ENCODE results near the gene ASPA.
"Not testable (repeated sequence)": the region's sequence is repeated elsewhere in the genome, so short reads cannot be mapped to it uniquely, and the experiment has no call there.

ASPA gene

DNA sequence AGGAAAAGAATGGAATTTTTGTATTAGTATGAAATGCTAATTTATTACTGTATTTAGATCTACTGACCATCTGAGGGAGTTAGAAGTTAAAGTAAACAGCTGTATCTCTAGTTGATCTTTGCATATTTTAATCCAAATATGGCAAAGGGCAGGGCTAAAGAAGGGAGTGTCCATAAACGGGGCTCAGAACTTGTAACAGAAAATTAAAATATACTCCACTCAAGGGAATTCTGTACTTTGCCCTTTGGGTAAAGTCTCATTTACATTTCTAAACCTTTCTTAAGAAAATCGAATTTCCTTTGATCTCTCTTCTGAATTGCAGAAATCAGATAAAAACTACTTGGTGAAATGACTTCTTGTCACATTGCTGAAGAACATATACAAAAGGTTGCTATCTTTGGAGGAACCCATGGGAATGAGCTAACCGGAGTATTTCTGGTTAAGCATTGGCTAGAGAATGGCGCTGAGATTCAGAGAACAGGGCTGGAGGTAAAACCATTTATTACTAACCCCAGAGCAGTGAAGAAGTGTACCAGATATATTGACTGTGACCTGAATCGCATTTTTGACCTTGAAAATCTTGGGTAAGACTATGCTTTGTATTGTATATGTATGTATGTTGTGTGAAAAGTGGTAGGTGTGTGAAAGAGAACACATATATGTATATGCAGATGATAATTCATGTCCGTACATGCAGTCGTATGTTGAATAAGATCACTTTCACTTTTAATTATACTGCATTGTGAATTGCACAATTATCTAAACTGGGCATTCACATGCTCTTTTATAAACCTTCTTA, at the start of gene ASPA:
TSS of gene ASPA (plus strand) at position 186 of the 799 bp plus-strand sequence. CDS start at position 349, 163 bp downstream.
- in situ Hi-C loops (cut with MboI; ENCODE audit: low sequenced_read_pairs), result no loop called here

- in situ Hi-C loops (cut with MboI; ENCODE audit: low sequenced_read_pairs), result not testable (repeated sequence)
Measured at GRCh38 chr17:3433215-3433614, 42.6 kb upstream of the ASPA start.

GRCh38 chr17:3433741-3434140, 42.1 kb upstream of the ASPA start, which contains the start of gene OR1E2:
TSS of gene OR1E2 (minus strand) at chr17:3433841. CDS start at chr17:3433841, 0 bp downstream.
- in situ Hi-C loops (cut with MboI; ENCODE audit: low sequenced_read_pairs), result no loop called here

- in situ Hi-C loops (cut with MboI; ENCODE audit: low sequenced_read_pairs), result no loop called here
Measured at GRCh38 chr17:3438368-3438767, 37.4 kb upstream of the ASPA start.

DNA sequence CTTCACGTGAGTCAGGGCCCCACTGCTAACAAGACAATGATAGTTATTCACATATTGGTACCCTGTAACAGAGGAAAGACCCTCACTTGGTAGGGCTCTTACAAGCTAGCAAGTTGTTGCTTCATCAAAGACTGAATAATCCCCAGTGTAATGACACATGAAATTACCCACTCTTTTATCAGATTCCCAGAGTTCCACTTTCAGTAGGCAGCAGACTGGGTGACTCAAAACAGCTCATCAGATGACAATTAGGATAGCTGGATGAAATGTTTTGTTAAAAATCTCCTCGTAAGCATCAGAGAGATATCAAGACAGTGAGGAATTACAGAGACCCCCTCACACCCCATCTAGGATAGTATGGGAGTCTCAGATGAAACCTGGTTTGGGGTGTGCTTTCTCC, 35.3 kb upstream of the ASPA start:
- in situ Hi-C loops (cut with MboI; ENCODE audit: low sequenced_read_pairs), result no loop called here

GRCh38 chr17:3447625-3448024, 28.2 kb upstream of the ASPA start:
- in situ Hi-C loops (cut with MboI; ENCODE audit: low sequenced_read_pairs), result no loop called here

DNA sequence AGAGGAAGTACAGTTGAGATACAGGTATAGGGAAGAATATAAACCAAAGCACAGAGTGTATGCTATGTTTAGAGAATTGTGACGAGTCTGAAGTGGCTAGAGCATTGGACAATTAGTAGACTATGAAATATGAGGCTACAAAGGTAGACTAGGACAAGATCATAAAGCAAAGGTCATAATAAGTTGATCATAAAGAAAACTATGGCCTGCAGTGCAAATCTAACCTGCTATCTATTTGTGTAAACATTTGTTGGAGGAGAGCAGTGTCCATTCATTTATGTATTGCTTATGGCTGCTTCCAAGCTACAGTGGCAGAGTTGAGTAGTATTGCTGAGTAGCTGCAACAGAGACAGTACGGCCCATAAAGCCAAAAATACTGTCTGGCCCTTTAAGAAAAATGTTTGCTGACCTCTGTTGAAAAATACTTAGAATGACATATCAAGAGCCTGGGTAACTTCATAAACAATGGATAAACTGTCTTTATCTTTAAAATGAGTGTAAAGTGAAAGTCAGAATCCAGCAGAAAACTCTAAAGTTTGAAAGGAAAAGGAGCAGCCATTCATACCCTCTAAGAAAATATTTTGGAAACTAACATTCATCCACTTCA, 27.6 kb upstream of the ASPA start:
- in situ Hi-C loops (cut with MboI; ENCODE audit: low sequenced_read_pairs), result no loop called here

- in situ Hi-C loops (cut with MboI; ENCODE audit: low sequenced_read_pairs), result not testable (repeated sequence)
Measured at GRCh38 chr17:3466355-3466754, 9.4 kb upstream of the ASPA start.

DNA sequence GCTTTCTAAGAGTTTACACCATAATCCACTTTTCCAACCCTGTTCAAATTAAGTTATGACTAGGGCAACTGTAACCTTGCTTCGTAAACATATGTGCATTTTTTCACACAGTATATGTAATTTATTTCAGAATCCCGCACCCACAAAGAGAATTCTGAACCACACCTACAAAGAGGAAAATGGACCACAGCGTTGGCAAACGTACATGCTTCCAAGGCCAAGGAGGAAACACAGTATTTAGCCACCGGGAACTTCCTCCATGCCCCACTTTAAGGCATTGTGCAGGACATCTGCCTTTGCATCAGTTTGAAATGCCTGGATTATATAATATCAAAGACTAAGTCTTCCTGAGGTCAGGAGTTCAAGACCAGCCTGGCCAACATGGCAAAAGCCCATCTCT, 6.3 kb upstream of the ASPA start:
- in situ Hi-C loops (cut with MboI; ENCODE audit: low sequenced_read_pairs), result no loop called here

DNA sequence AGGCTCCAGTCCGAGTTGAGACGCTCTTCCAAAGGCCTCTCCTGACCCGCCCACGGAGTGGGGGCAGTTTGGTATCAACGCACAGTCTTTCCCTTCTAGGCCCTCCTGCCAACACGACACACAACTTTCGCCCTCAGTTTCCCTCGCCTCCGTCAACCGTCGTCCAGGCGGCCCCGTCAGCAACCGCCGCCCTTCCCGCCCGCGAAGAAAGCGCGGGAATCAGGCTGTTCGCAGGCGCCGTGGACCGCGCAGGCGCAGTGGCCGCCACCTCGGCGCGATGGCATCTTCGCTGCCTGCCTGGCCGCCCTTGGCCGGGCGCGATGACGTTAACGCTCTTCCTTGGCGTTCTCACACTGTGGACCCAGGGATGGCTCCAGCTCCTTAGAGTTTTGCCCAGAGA, 4.2 kb upstream of the ASPA start, which contains the start of gene SPATA22:
TSS of gene SPATA22 (minus strand) at position 221 of the 400 bp plus-strand sequence. CDS start 2,494 bp downstream, outside the sequence.
- in situ Hi-C loops (cut with MboI; ENCODE audit: low sequenced_read_pairs), result no loop called here

- in situ Hi-C loops (cut with MboI; ENCODE audit: low sequenced_read_pairs), result no loop called here
Measured at GRCh38 chr17:3472137-3472536, 3.7 kb upstream of the ASPA start.

DNA sequence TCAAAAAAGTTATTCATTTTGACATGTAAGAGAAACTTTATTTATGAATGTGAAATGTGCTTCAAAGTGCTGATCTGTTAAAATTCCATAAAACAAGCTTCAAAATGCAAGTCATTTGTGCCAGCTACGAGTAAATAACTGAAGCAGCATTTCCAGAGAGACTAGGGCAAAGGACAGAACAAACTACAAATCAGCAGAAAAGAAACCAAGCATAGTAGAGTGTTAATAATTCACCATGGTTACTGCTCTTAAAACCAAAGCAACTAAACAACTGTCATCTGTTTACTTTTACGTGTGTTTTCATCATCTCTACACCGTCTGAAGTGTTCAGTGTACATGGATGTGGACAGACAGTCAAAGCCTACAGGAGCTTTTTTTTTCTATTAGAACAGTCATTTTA, 1.6 kb upstream of the ASPA start:
- in situ Hi-C loops (cut with MboI; ENCODE audit: low sequenced_read_pairs), result no loop called here

DNA sequence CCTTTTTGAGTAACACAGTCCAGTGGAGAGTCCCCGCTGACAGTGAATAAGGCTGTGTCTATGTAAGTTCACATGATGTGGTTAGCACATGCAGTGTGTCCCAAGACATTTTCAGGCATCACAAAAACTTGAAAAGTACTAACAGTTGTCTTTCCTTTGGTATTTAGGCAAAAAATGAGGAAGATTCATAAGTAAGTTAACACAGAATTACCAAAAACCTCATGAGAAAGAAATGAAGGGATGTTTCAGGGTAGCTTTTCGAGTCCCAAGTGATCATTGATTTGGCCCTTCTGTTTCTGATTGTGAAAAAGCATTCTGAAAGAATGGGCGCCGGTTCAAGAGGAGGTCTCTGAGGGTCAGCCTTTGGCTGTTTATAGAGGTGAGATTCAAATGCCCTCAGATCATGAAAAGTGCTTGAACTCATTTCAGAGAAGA, 529 bp upstream of the ASPA start:
- in situ Hi-C loops (cut with MboI; ENCODE audit: low sequenced_read_pairs), result no loop called here

GRCh38 chr17:3479988-3480387, 4.2 kb downstream of the ASPA start:
- in situ Hi-C loops (cut with MboI; ENCODE audit: low sequenced_read_pairs), result no loop called here

DNA sequence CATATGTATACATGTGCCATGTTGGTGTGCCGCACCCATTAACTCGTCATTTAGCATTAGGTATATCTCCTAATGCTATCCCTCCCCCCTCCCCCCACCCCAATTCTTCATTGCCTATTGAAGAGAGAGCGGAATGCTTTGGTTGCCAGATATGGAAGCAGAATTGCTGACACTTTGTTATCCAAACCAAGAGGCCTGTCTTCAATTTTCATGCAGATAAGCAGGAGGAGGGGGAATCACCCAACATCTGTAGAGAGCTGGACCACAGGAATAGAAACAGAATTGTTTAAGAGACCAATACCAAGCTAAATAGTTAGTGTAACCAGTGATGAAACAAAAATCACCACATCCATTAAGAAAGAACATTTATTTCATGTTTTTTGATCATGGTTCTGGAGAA, 7.1 kb downstream of the ASPA start:
- in situ Hi-C loops (cut with MboI; ENCODE audit: low sequenced_read_pairs), result no loop called here

DNA sequence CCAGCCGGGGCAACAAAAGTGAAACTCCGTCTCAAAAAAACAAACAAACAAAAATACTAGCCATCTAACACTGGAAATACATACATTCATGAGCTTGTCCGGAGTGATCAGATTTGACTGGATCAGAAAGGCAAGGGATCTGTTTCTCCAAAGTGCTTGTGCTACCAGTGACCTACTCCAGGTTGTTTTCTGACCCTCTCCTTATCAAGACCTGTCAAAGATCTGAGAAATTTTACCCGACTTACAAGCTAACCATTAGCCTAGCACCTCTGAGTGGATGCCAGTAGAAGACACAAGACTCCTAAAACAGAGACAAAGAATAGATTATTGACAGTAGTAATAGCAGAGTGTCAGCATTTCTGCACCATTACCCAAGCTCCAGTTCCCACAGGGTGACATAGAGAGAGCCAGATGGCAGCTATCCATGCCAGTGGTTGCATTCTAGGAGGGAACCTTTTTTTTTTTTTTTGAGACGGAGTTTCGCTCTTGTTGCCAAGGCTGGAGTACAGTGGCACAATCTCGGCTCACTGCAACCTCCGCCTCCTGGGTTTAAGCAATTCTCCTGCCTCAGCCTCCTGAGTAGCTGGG, 9.8 kb downstream of the ASPA start:
- in situ Hi-C loops (cut with MboI; ENCODE audit: low sequenced_read_pairs), result no loop called here

DNA sequence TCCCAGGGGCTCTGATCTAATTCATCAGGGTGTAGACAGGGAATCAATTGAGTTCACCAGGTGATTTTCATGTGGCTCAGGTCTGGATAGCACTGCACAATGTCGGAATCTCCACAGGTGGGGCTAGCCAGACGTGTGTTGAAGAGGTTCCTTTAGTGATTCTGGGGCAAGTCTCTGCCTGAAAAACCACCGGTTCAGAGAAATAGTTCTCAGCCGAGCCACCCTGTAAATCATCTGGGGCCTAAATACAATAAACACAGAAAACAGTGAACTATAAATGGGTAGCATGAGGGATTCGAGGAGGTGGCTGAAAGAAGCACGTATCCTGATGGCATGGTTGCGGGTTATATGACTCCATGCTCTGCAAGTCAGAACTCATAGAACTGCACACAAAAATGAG, 21.3 kb downstream of the ASPA start:
- in situ Hi-C loops (cut with MboI; ENCODE audit: low sequenced_read_pairs), result no loop called here

GRCh38 chr17:3501344-3501743, 25.5 kb downstream of the ASPA start:
- in situ Hi-C loops (cut with MboI; ENCODE audit: low sequenced_read_pairs), result no loop called here

DNA sequence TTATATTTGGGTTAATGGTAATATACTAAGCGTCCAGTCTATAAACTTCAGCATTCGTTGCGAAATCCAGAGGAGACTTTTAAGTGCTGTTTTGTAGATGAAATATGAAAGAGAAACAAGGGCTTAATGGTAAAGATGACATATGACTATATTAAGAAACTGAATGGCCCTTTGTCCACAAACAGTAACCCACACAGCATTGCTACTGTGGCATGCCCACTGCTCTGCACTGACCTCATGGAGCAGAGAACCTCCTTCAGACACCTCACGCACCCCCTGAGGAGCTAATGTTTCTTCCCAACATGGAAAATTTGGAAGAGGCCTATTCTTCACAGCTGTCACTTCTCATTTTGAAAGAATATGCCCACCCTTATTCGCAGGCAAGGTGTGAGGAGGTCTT, 26.7 kb downstream of the ASPA start:
- in situ Hi-C loops (cut with MboI; ENCODE audit: low sequenced_read_pairs), result no loop called here

GRCh38 chr17:3503285-3503684, 27.5 kb downstream of the ASPA start:
- in situ Hi-C loops (cut with MboI; ENCODE audit: low sequenced_read_pairs), result no loop called here

- in situ Hi-C loops (cut with MboI; ENCODE audit: low sequenced_read_pairs), result no loop called here
Measured at GRCh38 chr17:3505008-3505407, 29.2 kb downstream of the ASPA start.

DNA sequence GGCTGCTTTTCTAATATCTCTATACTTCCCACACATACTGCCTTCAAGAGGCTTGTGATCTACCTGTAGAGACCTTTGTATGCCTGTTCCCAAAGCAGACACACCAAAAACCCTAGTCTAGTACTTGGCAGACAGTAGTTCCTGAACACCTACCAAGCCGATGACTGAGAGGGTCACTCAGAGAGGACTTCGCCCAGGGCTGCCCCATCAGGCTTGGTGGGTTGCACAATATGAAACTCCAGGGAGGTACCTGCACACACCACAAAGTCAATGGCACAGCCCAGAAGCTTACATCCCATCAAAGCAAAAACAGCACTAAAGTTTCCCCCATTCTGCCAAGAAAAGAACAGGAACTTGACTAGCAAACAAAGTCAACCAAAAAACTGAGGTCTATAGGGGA, 30.3 kb downstream of the ASPA start:
- in situ Hi-C loops (cut with MboI; ENCODE audit: low sequenced_read_pairs), result no loop called here

Measured in hTERT RPE-1 (cell line).